A673 (cell line): ENCODE data around the gene DOCK4.

Experiments used
- EZH2 ChIP-seq: fragments of 200-600 bp; sonication (generic); IDR thresholded peaks from 2 replicates; pipeline ENCODE4 v1.6.1; 2017; ENCODE audit warnings: borderline replicate concordance, low read depth, mild to moderate bottlenecking, mixed read lengths, antibody characterized with exemption, low read length; ENCODE audit not compliant: poor library complexity, severe bottlenecking
- TF ChIP-seq, protein P1 (sequence below): fragments of 300-800, 200-600 bp; sonication (generic); conservative IDR thresholded peaks from 2 replicates; pipeline ENCODE4 v1.5.1; 2017; ENCODE audit warnings: low read depth, mild to moderate bottlenecking, antibody characterized with exemption, low read length, moderate library complexity, mixed read lengths

DNA sequence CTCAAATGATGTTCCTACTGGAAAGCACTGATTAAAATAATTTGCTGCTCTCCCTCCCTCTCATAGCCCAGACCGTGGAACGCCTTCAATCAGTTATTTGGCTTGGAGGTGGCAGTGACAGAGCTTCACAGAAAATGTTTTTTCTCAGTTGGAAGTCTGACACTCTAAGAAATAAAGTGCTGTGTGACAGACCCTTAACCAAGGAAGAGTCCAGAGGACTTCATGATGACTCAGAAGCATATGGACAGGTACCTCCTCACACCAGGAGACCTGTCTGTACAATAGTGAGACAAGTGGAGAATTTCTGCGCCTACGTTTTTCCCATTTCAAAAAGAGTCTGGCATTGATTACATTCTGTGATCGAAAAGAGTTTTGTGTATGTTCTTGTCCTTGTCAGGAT, 295.5 kb downstream of the DOCK4 start:
- TF ChIP-seq, protein P1, sequence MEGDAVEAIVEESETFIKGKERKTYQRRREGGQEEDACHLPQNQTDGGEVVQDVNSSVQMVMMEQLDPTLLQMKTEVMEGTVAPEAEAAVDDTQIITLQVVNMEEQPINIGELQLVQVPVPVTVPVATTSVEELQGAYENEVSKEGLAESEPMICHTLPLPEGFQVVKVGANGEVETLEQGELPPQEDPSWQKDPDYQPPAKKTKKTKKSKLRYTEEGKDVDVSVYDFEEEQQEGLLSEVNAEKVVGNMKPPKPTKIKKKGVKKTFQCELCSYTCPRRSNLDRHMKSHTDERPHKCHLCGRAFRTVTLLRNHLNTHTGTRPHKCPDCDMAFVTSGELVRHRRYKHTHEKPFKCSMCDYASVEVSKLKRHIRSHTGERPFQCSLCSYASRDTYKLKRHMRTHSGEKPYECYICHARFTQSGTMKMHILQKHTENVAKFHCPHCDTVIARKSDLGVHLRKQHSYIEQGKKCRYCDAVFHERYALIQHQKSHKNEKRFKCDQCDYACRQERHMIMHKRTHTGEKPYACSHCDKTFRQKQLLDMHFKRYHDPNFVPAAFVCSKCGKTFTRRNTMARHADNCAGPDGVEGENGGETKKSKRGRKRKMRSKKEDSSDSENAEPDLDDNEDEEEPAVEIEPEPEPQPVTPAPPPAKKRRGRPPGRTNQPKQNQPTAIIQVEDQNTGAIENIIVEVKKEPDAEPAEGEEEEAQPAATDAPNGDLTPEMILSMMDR = no peak
- TF ChIP-seq EZH2 = no peak
